HEK293 (cell line): ENCODE data around the gene BRMS1.
"Not testable (repeated sequence)": the region's sequence is repeated elsewhere in the genome, so short reads cannot be mapped to it uniquely, and the experiment has no call there.

Experiments
- CTCF ChIA-PET: fragments of 350-600 bp; formaldehyde crosslinking; extraction: SDS; loops from one replicate; lab custom pipeline; 2021; ENCODE audit warnings: antibody characterized with exemption; lab: Yijun Ruan, JAX
- POLR2A ChIA-PET: fragments of 300-600 bp; formaldehyde crosslinking; extraction: SDS; loops from one replicate; lab custom pipeline; 2020; ENCODE audit warnings: antibody characterized with exemption, inconsistent platforms; lab: Yijun Ruan, JAX
- H3K27ac ChIP-seq: fragments of 200-500 bp; sonication (Bioruptor generic); 2 replicates; pipeline ENCODE4 v1.5.1; 2014; ENCODE audit warnings: low read depth, low read length, control low read depth, inconsistent platforms; ENCODE audit errors: extremely low read depth
- H3K36me3 ChIP-seq, 2 experiments: fragments of 200-500 bp in 1 of 2; sonication (Bioruptor generic) in 1 of 2; 1 replicate in 1 of 2; 2 replicates in 1 of 2; pipeline ENCODE4 v1.5.1; 2014 to 2017; ENCODE audit warnings: inconsistent platforms in 2 of 2, low read length in 2 of 2; ENCODE audit not compliant: control insufficient read depth in 2 of 2, insufficient read depth in 1 of 2
- H3K4me1 ChIP-seq: fragments of 200-500 bp; sonication (Bioruptor generic); 2 replicates; pipeline ENCODE4 v1.5.1; 2014; ENCODE audit warnings: mild to moderate bottlenecking, low read length, inconsistent platforms; ENCODE audit not compliant: control insufficient read depth, insufficient read depth
- H3K4me3 ChIP-seq: 2 replicates; pipeline ENCODE4 v1.5.1; 2011; ENCODE audit warnings: low read depth, mild to moderate bottlenecking, control low read depth, low read length, moderate library complexity
- H3K9me3 ChIP-seq: fragments of 200-500 bp; sonication (Bioruptor generic); 2 replicates; pipeline ENCODE4 v1.5.1; 2014; ENCODE audit warnings: low read depth, low read length, inconsistent platforms; ENCODE audit not compliant: control insufficient read depth, insufficient read depth
- GLIS1 ChIP-seq: fragments of 450-650 bp; formaldehyde crosslinking; IDR thresholded peaks from 2 replicates; pipeline ENCODE4 v1.5.1; 2016; ENCODE audit warnings: missing biosample characterization, missing genetic modification characterization
- PRDM1 ChIP-seq: fragments of 450-650 bp; formaldehyde crosslinking; IDR thresholded peaks from 2 replicates; pipeline ENCODE4; 2016; ENCODE audit warnings: missing biosample characterization, missing genetic modification characterization
- SP2 ChIP-seq: fragments of 450-650 bp; formaldehyde crosslinking; IDR thresholded peaks from 2 replicates; pipeline ENCODE4 v1.5.1; 2016; ENCODE audit warnings: missing biosample characterization, missing genetic modification characterization
- ZBTB17 ChIP-seq: fragments of 450-650 bp; formaldehyde crosslinking; IDR thresholded peaks from 2 replicates; pipeline ENCODE4 v1.5.1; 2016; ENCODE audit warnings: missing biosample characterization, missing genetic modification characterization
- ZBTB48 ChIP-seq: fragments of 450-650 bp; formaldehyde crosslinking; IDR thresholded peaks from 2 replicates; pipeline ENCODE4 v1.5.1; 2016; ENCODE audit warnings: missing biosample characterization, missing genetic modification characterization
- ZEB2 ChIP-seq: fragments of 450-650 bp; formaldehyde crosslinking; IDR thresholded peaks from 2 replicates; pipeline ENCODE4 v1.5.1; 2016; ENCODE audit warnings: missing biosample characterization, missing genetic modification characterization
- ZNF140 ChIP-seq: fragments of 450-650 bp; formaldehyde crosslinking; IDR thresholded peaks from 2 replicates; pipeline ENCODE4 v1.5.1; 2016; ENCODE audit warnings: missing biosample characterization, missing genetic modification characterization
- ZNF248 ChIP-seq: fragments of 450-650 bp; formaldehyde crosslinking; IDR thresholded peaks from 2 replicates; pipeline ENCODE4 v1.5.1; 2017; ENCODE audit warnings: missing biosample characterization, missing genetic modification characterization
- ZNF311 ChIP-seq: fragments of 450-650 bp; formaldehyde crosslinking; IDR thresholded peaks from 2 replicates; pipeline ENCODE4 v1.5.1; 2017; ENCODE audit warnings: missing biosample characterization, missing genetic modification characterization, borderline replicate concordance
- ZNF335 ChIP-seq: fragments of 450-650 bp; formaldehyde crosslinking; conservative IDR thresholded peaks from 2 replicates; pipeline ENCODE4 v1.5.1; 2016; ENCODE audit warnings: missing biosample characterization, missing genetic modification characterization
- ZNF341 ChIP-seq: fragments of 450-650 bp; formaldehyde crosslinking; IDR thresholded peaks from 2 replicates; pipeline ENCODE4; 2016; ENCODE audit warnings: low read depth, missing biosample characterization, missing genetic modification characterization
- ZNF362 ChIP-seq: fragments of 450-650 bp; formaldehyde crosslinking; IDR thresholded peaks from 2 replicates; pipeline ENCODE4 v1.5.1; 2016; ENCODE audit warnings: missing biosample characterization, missing genetic modification characterization
- ZNF366 ChIP-seq: fragments of 450-650 bp; formaldehyde crosslinking; conservative IDR thresholded peaks from 2 replicates; pipeline ENCODE4 v1.5.1; 2016; ENCODE audit warnings: missing biosample characterization, missing genetic modification characterization
- ZNF394 ChIP-seq: fragments of 450-650 bp; formaldehyde crosslinking; IDR thresholded peaks from 2 replicates; pipeline ENCODE4 v1.5.1; 2016; ENCODE audit warnings: missing biosample characterization, missing genetic modification characterization, mild to moderate bottlenecking, moderate library complexity, borderline replicate concordance
- ZNF600 ChIP-seq: fragments of 450-650 bp; formaldehyde crosslinking; IDR thresholded peaks from 2 replicates; pipeline ENCODE4 v1.5.1; 2016; ENCODE audit warnings: missing biosample characterization, missing genetic modification characterization
- ZNF664 ChIP-seq: fragments of 450-650 bp; formaldehyde crosslinking; IDR thresholded peaks from 2 replicates; pipeline ENCODE4 v1.5.1; 2016; ENCODE audit warnings: missing biosample characterization, missing genetic modification characterization
- ZSCAN16 ChIP-seq: fragments of 450-650 bp; formaldehyde crosslinking; IDR thresholded peaks from 2 replicates; pipeline ENCODE4 v1.5.1; 2016; ENCODE audit warnings: missing biosample characterization, missing genetic modification characterization
- ZXDB ChIP-seq: fragments of 450-650 bp; formaldehyde crosslinking; IDR thresholded peaks from 2 replicates; pipeline ENCODE4 v1.5.1; 2016; ENCODE audit warnings: missing biosample characterization, missing genetic modification characterization
- TF ChIP-seq, protein P1 (sequence below): fragments of 450-650 bp; formaldehyde crosslinking; IDR thresholded peaks from 2 replicates; pipeline ENCODE4 v1.5.1; 2016; ENCODE audit warnings: missing biosample characterization, missing genetic modification characterization
- TF ChIP-seq, protein P2 (sequence below): fragments of 450-650 bp; formaldehyde crosslinking; IDR thresholded peaks from 2 replicates; pipeline ENCODE4 v1.5.1; 2017; ENCODE audit warnings: missing biosample characterization, missing genetic modification characterization
- TF ChIP-seq, protein P3 (sequence below): fragments of 450-650 bp; formaldehyde crosslinking; conservative IDR thresholded peaks from 2 replicates; pipeline ENCODE4 v1.5.1; 2016; ENCODE audit warnings: low read depth, missing biosample characterization, missing genetic modification characterization

Gene BRMS1

GRCh38 chr11:66373690-66374287, 28.9 kb upstream of the BRMS1 start:
- TF ChIP-seq PRDM1 (tag by site-specific recombination) (0 out of 2 replicates have a peak, but pooled peaks have one; percentile 16), ZNF335 (tag by site-specific recombination) (peak; percentile 69), ZNF362 (tag by site-specific recombination) (0 out of 2 replicates have a peak, but pooled peaks have one; percentile 54)
- not testable (repeated sequence) for H3K9me3 ChIP-seq, H3K4me1 ChIP-seq, H3K27ac ChIP-seq, H3K36me3 ChIP-seq, H3K4me3 ChIP-seq
- ChIA-PET POLR2A (interaction anchor here (0.6 kb wide), 1 partner anchor 10 kb away, joined by 13 read pairs; no protein-coding TSS in a partner anchor), CTCF (interaction anchor here (1.5 to 6.5 kb wide), 2 partner anchors 13 to 15 kb away, joined by 4 to 41 read pairs; no protein-coding TSS in a partner anchor)

GRCh38 chr11:66373265-66373664, 28.4 kb upstream of the BRMS1 start:
- Histone ChIP-seq H3K27ac (no peak overlapping the region), H3K9me3 (no peaks in the 10 kb centered on the region), H3K4me1 (no peaks in the 10 kb centered on the region), H3K36me3 (peaks cover 0 to 14% of the 10 kb centered on the region in 2 experiments; a peak in 1 of 3 replicates), H3K4me3 (no peak overlapping the region)
- ChIA-PET POLR2A (no interaction called here), CTCF (interaction anchor here (1.5 to 6.5 kb wide), 2 partner anchors 13 to 16 kb away, joined by 4 to 41 read pairs; no protein-coding TSS in a partner anchor)
- TF ChIP-seq ZBTB48 (tag by site-specific recombination): peak; percentile 99
- TF ChIP-seq ZNF600 (tag by site-specific recombination): peak; percentile 83
- peak; percentile 46; the same call in 1 of the 2 replicates for TF ChIP-seq ZBTB17
- TF ChIP-seq ZNF248: no peak
- TF ChIP-seq ZNF664 (tag by site-specific recombination): no peak
- TF ChIP-seq, protein P1, sequence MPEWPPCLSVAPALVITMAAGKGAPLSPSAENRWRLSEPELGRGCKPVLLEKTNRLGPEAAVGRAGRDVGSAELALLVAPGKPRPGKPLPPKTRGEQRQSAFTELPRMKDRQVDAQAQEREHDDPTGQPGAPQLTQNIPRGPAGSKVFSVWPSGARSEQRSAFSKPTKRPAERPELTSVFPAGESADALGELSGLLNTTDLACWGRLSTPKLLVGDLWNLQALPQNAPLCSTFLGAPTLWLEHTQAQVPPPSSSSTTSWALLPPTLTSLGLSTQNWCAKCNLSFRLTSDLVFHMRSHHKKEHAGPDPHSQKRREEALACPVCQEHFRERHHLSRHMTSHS (tag by site-specific recombination): no peak
- TF ChIP-seq ZEB2: peak; percentile 30; the same call in 1 of the 2 replicates
- 0 out of 2 replicates have a peak, but pooled peaks have one; percentile 9 for TF ChIP-seq ZSCAN16
- TF ChIP-seq ZNF341: peak; percentile 86

DNA sequence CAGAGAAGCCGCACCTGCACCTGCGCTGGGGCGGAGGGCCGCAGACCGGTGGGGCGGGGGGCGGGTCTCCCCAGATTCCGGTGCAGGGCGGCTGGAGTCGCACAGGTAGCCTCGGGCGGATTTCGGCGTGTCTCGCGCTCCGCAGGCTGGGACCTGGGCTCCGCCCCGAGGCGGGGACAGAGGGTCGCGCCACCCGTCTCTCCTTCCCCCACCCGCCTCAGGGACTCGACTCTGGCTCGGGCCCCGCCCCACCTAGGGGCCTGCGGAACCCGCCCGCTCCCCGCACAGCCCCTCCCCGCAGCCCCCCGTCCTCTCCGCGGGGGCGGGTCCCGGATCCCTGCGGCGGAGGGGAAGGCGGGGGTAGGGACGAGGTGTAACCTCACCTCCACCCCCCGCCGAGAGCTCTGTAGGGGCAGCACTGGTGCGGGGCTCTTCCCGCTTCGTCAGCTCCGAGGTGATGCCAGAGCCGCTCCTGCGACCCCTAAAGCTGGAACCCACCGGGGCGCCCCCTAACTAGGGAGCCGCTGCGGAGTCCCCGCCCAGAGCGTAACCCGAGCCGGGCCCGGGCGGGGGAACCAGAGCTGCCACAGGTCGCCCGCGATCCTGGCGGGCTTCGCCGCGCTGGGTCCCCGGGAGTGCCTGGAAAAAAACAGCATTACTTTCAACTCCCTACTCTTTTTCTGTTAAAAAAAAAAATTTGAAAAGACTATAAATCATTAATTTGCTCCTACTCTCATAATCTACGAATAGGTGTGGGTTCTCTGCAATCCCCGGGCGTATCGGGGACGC, 26.9 kb upstream of the BRMS1 start, which contains the start of gene SLC29A2:
Gene SLC29A2 (minus strand): TSS at position 134 of the 789 bp plus-strand sequence. CDS start 169 bp downstream, outside the sequence.
- Histone ChIP-seq H3K9me3 (no peaks in the 10 kb centered on the region), H3K4me3 (peak within 1 kb of the TSS; percentile 80), H3K27ac (peak within 1 kb of the TSS; percentile 72; the same call in 1 of the 2 replicates), H3K4me1 (no peaks in the 10 kb centered on the region), H3K36me3 (peaks cover 0 to 29% of the 10 kb centered on the region in 2 experiments; a peak in 1 of 3 replicates)
- POLR2A ChIA-PET: interaction anchor here (0.5 to 1.6 kb wide), 12 partner anchors 9 to 1360 kb away, joined by 3 to 14 read pairs (median 6); partner anchors contain the start of genes BRMS1, RBM14 and YIF1A
- CTCF ChIA-PET: interaction anchor here (0.6 to 6.5 kb wide), 9 partner anchors 8 to 1595 kb away, joined by 3 to 41 read pairs (median 5); partner anchors contain the start of gene MRPL11
- TF ChIP-seq ZNF335 (tag by site-specific recombination): peak; percentile 96
- no peak for TF ChIP-seq ZNF394 (tag by site-specific recombination)
- TF ChIP-seq SP2 (tag by site-specific recombination): peak; percentile 75
- TF ChIP-seq, protein P2, sequence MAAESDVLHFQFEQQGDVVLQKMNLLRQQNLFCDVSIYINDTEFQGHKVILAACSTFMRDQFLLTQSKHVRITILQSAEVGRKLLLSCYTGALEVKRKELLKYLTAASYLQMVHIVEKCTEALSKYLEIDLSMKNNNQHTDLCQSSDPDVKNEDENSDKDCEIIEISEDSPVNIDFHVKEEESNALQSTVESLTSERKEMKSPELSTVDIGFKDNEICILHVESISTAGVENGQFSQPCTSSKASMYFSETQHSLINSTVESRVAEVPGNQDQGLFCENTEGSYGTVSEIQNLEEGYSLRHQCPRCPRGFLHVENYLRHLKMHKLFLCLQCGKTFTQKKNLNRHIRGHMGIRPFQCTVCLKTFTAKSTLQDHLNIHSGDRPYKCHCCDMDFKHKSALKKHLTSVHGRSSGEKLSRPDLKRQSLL (tag by site-specific recombination): no peak
- TF ChIP-seq GLIS1: peak; percentile 94
- no peak for TF ChIP-seq ZNF140 (tag by site-specific recombination)
- TF ChIP-seq, protein P3, sequence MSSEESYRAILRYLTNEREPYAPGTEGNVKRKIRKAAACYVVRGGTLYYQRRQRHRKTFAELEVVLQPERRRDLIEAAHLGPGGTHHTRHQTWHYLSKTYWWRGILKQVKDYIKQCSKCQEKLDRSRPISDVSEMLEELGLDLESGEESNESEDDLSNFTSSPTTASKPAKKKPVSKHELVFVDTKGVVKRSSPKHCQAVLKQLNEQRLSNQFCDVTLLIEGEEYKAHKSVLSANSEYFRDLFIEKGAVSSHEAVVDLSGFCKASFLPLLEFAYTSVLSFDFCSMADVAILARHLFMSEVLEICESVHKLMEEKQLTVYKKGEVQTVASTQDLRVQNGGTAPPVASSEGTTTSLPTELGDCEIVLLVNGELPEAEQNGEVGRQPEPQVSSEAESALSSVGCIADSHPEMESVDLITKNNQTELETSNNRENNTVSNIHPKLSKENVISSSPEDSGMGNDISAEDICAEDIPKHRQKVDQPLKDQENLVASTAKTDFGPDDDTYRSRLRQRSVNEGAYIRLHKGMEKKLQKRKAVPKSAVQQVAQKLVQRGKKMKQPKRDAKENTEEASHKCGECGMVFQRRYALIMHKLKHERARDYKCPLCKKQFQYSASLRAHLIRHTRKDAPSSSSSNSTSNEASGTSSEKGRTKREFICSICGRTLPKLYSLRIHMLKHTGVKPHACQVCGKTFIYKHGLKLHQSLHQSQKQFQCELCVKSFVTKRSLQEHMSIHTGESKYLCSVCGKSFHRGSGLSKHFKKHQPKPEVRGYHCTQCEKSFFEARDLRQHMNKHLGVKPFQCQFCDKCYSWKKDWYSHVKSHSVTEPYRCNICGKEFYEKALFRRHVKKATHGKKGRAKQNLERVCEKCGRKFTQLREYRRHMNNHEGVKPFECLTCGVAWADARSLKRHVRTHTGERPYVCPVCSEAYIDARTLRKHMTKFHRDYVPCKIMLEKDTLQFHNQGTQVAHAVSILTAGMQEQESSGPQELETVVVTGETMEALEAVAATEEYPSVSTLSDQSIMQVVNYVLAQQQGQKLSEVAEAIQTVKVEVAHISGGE (tag by site-specific recombination): peak; percentile 57; the same call in 1 of the 2 replicates
- peak; percentile 31; the same call in 1 of the 2 replicates for TF ChIP-seq ZXDB (tag by site-specific recombination)
- TF ChIP-seq ZNF366 (tag by site-specific recombination): no peak
- TF ChIP-seq ZNF311 (tag by site-specific recombination): no peak
